Activated CD4-positive, alpha-beta T cell treated with anti-CD3 and anti-CD28 coated beads, Interleukin-2, amount 10 ng/mL, durations not matched to agents 7 days and 5 days (primary cell): ENCODE results near the gene RTP5. TPM values are rescaled to one million over a fixed set of nuclear protein-coding genes. Genes with fewer than 3 reads are reported as not detected.
"Not testable (repeated sequence)": the region's sequence is repeated elsewhere in the genome, so short reads cannot be mapped to it uniquely, and the experiment has no call there.

ENCODE experiments used
- CTCF ChIA-PET: fragments of 350-600 bp; sonication (Branson Sonifier 250); formaldehyde crosslinking; loops from one replicate; lab custom pipeline; 2021; ENCODE audit warnings: antibody characterized with exemption; lab: Charles Lee
- POLR2A ChIA-PET: fragments of 350-600 bp; sonication (Branson Sonifier 250); formaldehyde crosslinking; loops from one replicate; lab custom pipeline; 2021; ENCODE audit warnings: antibody characterized with exemption; lab: Charles Lee
- DNase-seq: peaks from one replicate; pipeline ENCODE4 v3.0.0-alpha.2; 2020
- H3K27ac Mint-ChIP-seq: one replicate; pipeline ENCODE4 v1.8.0; 2021; ENCODE audit warnings: mild to moderate bottlenecking, moderate library complexity, mixed read lengths
- H3K27me3 Mint-ChIP-seq: one replicate; pipeline ENCODE4 v1.8.0; 2021; ENCODE audit warnings: mixed read lengths
- H3K36me3 Mint-ChIP-seq: one replicate; pipeline ENCODE4 v1.8.0; 2021; ENCODE audit warnings: low read depth, mixed read lengths
- H3K4me1 Mint-ChIP-seq: one replicate; pipeline ENCODE4 v1.8.0; 2021; ENCODE audit warnings: mixed read lengths
- H3K4me3 Mint-ChIP-seq: one replicate; pipeline ENCODE4 v1.8.0; 2021; ENCODE audit warnings: mild to moderate bottlenecking, moderate library complexity, mixed read lengths
- H3K9me3 Mint-ChIP-seq: one replicate; pipeline ENCODE4 v1.8.0; 2021; ENCODE audit warnings: mixed read lengths
- total RNA-seq, 2 experiments: library from RNA; stranded (reverse); gene quantifications; one replicate each; pipeline ENCODE4 v1.2.3, GENCODE V29; 2021

RTP5 gene
- total RNA-seq, 2 experiments from 2014 or later: not detected

DNA sequence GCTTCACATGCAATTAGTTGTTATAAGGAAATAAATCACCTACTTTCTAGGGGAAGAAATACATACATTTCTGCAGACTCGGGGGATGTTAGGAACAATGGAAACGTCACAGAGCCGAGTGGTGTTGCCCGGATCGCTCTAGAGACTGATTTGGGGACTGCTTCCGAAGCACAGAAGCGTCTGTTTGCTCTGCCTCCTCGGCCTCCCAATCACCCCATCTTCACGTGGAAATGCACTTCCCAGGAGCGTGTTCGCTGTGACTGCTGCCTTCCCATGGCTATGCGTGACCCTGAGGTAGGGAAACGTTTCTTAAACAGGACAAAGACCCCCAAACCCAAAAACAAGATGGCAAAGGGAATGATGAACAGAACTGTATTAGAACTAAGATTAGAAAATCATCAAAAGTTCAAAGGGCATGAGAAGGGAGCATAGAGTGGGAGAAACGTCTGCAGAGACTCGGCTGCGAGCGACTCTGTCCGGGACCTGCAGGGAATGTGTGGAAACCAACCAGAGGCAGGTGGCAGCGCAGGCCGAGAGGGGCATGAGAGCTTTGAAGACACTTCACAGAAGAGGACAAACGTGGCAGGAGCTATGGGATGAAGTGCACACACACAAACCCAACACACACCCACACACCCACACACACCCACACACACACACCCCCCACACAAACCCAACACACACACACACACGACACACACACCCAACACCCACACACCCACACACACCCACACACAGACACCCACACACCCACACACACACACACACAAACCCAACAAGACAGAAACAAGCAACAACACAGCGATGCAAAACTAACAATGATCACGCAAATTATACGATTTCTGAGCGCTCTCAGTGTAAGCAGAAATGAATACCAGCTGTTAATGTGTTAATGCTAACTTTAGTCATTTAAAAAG lies 41.3 kb downstream of the RTP5 start:
- ChIA-PET POLR2A (no interaction called here), CTCF (no interaction called here)
- Mint-ChIP-seq H3K27me3 (no peaks in the 10 kb centered on the region), H3K4me3 (no peak overlapping the region), H3K27ac (no peak overlapping the region), H3K36me3 (no peaks in the 10 kb centered on the region), H3K9me3 (peaks cover 2% of the 10 kb centered on the region), H3K4me1 (no peaks in the 10 kb centered on the region)
- no peak for DNase-seq

DNA sequence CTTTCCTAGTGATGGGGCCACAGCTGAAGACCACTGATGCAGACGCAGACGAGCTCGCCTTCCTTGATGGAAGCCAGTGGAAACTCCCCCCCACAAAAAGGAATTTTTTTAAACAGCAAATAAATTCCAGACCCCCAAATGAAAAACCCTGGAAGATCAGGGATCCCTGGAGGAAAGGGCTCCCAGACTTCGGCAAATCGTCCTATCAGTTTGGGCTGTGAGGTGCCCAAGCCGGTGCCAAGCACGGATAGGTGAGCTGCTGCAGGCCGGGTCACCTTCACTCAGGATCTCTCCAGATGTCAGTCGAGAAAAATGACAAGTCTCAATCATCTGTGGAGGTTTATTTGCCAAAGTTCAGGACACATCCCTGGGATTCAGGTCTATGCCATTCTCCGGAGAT lies 42.0 kb downstream of the RTP5 start:
- ChIA-PET POLR2A (no interaction called here), CTCF (interaction anchor here (0.6 kb wide), 1 partner anchor 34 kb away, joined by 3 read pairs; no protein-coding TSS in a partner anchor)
- H3K4me1 Mint-ChIP-seq: no peaks in the 10 kb centered on the region
- H3K27ac Mint-ChIP-seq: no peak overlapping the region
- H3K9me3 Mint-ChIP-seq: peaks cover 2% of the 10 kb centered on the region
- no peaks in the 10 kb centered on the region for H3K27me3 Mint-ChIP-seq
- no peaks in the 10 kb centered on the region for H3K36me3 Mint-ChIP-seq
- no peak for DNase-seq
- H3K4me3 Mint-ChIP-seq: no peak overlapping the region

DNA sequence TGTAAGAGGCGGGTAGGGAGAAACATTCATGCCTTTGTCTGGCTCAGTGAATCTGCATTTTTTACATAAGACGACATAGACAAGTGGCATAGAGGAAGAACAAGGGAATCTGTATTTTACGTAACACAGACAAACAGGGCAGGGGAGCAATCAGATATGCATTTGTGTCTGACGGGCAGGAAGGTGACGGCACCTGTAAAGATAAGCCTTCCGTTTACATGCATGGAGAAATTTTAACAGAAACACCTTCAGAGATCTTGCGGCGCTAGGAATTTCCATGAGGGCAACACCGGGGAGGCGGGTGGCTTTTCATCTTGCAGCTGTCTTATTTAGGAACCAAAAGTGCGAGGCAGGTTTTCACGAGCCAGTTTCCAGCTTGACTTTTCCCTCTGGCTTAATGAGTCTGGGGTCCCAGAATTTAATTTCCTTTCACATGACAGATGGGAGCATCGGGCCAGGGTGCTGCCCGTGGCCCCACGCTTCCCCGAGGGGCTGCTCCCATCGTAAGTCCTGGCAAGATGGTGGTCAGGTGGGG lies 42.6 kb downstream of the RTP5 start:
- Mint-ChIP-seq H3K27me3 (no peaks in the 10 kb centered on the region), H3K27ac (no peak overlapping the region), H3K4me1 (no peaks in the 10 kb centered on the region), H3K36me3 (no peaks in the 10 kb centered on the region), H3K4me3 (no peak overlapping the region), H3K9me3 (peaks cover 2% of the 10 kb centered on the region)
- DNase-seq: no peak
- ChIA-PET CTCF (interaction anchor here (0.6 kb wide), 1 partner anchor 34 kb away, joined by 3 read pairs; no protein-coding TSS in a partner anchor), POLR2A (no interaction called here)

DNA sequence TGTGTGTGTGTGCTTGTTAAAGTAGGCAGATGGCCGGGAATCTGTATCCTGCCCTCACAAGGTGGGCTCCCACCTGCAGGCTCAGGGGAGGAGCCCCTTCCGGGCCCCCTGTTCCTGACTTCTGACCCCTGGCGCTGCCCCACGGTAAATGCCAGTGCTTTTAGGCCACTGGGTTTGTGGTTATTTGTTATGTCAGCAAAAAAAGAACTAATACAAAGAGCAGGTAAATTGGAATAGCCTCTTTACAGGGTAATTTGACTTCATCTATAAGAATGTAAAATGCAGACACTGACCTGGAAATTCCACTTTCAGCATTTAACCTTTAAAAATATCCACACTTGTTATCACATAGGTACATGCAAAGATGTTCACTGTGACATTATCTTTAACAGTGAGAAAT lies 44.2 kb downstream of the RTP5 start:
- no peaks in the 10 kb centered on the region for H3K36me3 Mint-ChIP-seq
- H3K4me3 Mint-ChIP-seq: no peak overlapping the region
- no peaks in the 10 kb centered on the region for H3K27me3 Mint-ChIP-seq
- H3K9me3 Mint-ChIP-seq: peaks cover 5% of the 10 kb centered on the region
- H3K27ac Mint-ChIP-seq: no peak overlapping the region
- CTCF ChIA-PET: no interaction called here
- no peaks in the 10 kb centered on the region for H3K4me1 Mint-ChIP-seq
- POLR2A ChIA-PET: no interaction called here
- no peak for DNase-seq

DNA sequence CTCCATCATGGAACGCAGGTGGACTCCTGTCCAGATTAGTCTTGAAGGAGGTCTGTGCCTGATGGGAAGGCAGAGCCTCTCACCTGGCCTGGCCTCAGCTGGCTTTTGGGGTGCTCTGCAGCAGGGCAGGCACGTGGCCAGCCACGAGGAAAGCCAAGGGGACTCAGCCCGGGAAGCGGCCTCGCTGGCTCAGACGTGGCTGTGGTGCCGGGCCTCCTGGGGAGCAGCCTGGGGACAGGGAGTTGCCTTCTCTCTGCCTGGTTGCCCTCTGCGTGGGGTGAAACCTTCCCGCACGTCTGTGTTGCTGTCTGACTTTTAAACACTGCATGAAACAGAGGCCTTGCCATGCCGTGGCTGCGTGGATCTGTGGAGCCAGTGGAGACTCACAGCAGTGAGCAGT lies 45.0 kb downstream of the RTP5 start:
- H3K4me3 Mint-ChIP-seq: no peak overlapping the region
- H3K27me3 Mint-ChIP-seq: no peaks in the 10 kb centered on the region
- ChIA-PET CTCF (no interaction called here), POLR2A (no interaction called here)
- no peak for DNase-seq
- H3K36me3 Mint-ChIP-seq: no peaks in the 10 kb centered on the region
- no peak overlapping the region for H3K27ac Mint-ChIP-seq
- H3K9me3 Mint-ChIP-seq: peaks cover 5% of the 10 kb centered on the region
- H3K4me1 Mint-ChIP-seq: no peaks in the 10 kb centered on the region

DNA sequence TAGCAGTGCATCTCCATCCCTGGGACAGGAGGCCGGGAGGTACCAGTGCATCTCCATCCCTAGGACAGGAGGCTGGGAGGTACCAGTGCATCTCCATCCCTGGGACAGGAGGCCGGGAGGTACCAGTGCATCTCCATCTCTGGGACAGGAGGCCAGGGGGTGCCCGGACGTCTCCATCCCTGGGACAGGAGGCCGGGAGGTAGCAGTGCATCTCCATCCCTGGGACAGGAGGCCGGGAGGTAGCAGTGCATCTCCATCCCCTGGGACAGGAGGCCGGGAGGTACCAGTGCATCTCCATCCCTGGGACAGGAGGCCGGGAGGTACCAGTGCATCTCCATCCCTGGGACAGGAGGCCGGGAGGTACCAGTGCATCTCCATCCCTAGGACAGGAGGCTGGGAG lies 52.1 kb downstream of the RTP5 start:
- H3K27me3 Mint-ChIP-seq, DNase-seq, POLR2A ChIA-PET, CTCF ChIA-PET, H3K9me3 Mint-ChIP-seq, H3K4me3 Mint-ChIP-seq, H3K27ac Mint-ChIP-seq, H3K36me3 Mint-ChIP-seq: not testable (repeated sequence)
- peaks cover 18% of the 10 kb centered on the region for H3K4me1 Mint-ChIP-seq

DNA sequence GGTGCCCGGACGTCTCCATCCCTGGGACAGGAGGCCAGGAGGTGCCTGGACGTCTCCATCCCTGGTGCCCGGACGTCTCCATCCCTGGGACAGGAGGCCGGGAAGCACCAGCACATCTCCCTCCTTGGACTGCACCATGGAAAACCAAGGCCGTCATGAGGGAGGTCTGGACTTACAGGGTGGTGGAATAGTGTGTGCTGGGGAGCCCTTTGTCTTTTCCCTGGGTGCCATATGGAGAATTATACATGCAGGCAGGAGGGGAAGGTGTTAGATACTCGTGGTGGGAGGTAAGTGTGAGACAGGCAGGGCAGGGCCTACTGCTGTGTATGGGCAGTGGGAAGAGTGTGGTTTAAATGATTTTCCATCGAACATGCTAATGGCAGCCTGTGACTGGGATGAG lies 52.9 kb downstream of the RTP5 start:
- no peak overlapping the region for H3K4me3 Mint-ChIP-seq
- peaks cover 3% of the 10 kb centered on the region for H3K9me3 Mint-ChIP-seq
- H3K27ac Mint-ChIP-seq: no peak overlapping the region
- H3K36me3 Mint-ChIP-seq: no peaks in the 10 kb centered on the region
- H3K4me1 Mint-ChIP-seq: peaks cover 18% of the 10 kb centered on the region
- no peaks in the 10 kb centered on the region for H3K27me3 Mint-ChIP-seq
- POLR2A ChIA-PET: no interaction called here
- no peak for DNase-seq
- CTCF ChIA-PET: interaction anchor here (0.7 kb wide), 1 partner anchor 562 kb away, joined by 3 read pairs; no protein-coding TSS in a partner anchor

DNA sequence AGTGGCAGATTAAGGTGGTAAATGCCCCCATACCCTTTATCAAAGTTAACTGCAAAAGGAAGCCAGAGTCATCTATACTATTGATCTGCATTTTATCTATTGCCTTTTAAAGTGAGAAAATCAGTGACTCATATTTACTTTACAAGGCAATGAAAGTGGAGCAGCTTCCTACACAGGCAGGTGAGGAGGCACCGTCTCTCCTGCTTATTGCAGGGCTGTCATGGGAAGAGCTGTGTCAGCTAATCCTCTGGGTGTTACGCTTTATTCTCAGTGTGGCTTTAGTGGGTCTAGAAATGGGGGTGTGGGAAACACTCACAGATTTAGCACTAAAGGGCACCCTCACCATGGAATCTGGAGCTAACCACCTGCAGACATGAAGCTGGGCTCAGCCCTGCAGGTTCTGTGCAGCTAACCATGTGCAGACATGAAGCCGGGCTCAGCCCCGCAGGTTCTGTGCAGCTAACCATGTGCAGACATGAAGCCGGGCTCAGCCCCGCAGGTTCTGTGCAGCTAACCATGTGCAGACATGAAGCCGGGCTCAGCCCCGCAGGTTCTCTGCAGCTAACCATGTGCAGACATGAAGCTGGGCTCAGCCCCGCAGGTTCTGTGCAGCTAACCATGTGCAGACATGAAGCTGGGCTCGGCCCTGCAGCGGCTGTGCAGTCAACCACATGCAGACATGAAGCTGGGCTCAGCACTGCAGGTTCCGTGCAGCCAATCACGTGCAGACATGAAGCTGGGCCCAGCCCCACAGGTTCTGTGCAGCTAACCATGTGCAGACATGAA lies 53.5 kb downstream of the RTP5 start:
- CTCF ChIA-PET: interaction anchor here (0.7 kb wide), 1 partner anchor 562 kb away, joined by 3 read pairs; no protein-coding TSS in a partner anchor
- H3K27me3 Mint-ChIP-seq, H3K4me3 Mint-ChIP-seq, POLR2A ChIA-PET, DNase-seq, H3K36me3 Mint-ChIP-seq, H3K9me3 Mint-ChIP-seq, H3K27ac Mint-ChIP-seq: not testable (repeated sequence)
- peaks cover 18% of the 10 kb centered on the region for H3K4me1 Mint-ChIP-seq

Other genes with a start within 250 kb of the RTP5 start
- gene THAP4, start 232.6 kb upstream of the RTP5 start, total RNA-seq: 10 to 100 TPM; 35.4 to 37.0 TPM
- 10 to 100 TPM; 75.0 to 88.3 TPM for gene ATG4B, start 232.0 kb upstream of the RTP5 start, total RNA-seq
- gene DTYMK, start 182.9 kb upstream of the RTP5 start, total RNA-seq: 10 to 100 TPM; 79.7 to 87.0 TPM
- 10 to 100 TPM; 39.9 to 45.4 TPM for gene ING5, start 167.7 kb upstream of the RTP5 start, total RNA-seq
- 10 to 100 TPM; 18.5 to 29.2 TPM for gene D2HGDH, start 135.1 kb upstream of the RTP5 start, total RNA-seq
- not detected for gene GAL3ST2, start 92.9 kb upstream of the RTP5 start, total RNA-seq
- under 1 TPM in 1 of 2 experiments, not detected in 1; 0.37 TPM for gene NEU4, start 60.5 kb upstream of the RTP5 start, total RNA-seq
- gene PDCD1, start 10.8 kb upstream of the RTP5 start, total RNA-seq: 1 to 10 TPM; 4.7 to 4.9 TPM